GM21381 (cell line): ENCODE data around the gene RAI2.
A peak's percentile ranks its signal among the peaks of the same experiment; 100 is the strongest.
"Not testable (repeated sequence)": the region's sequence is repeated elsewhere in the genome, so short reads cannot be mapped to it uniquely, and the experiment has no call there.

Experiments
- ATAC-seq: cut with Tn5 transposase; IDR thresholded peaks from one replicate; pipeline ENCODE4 v1.9.1; 2021; ENCODE audit warnings: mild to moderate bottlenecking, moderate library complexity; ENCODE audit not compliant: unreplicated experiment

The RAI2 gene

DNA sequence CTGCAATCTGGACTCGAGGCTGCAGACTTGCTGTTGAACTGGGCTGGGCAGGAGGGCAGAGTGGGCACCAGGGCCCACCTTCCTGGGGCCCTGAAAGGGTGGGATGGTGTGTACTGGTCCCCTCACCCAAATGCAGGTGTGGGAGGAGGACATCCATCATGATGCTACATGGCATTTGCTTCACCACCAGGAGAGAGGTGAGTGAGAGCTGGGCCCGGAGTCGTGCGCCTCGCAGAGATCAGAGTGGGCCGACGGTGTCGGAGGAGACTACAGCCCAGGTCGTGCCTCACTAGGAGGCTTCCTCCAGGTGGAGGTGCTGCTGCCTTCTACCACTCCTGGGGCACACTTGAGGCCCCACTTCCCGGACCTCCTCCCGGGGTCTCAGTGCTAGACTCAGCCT is 73.5 kb downstream of the RAI2 start:
- ATAC-seq, result no peak

DNA sequence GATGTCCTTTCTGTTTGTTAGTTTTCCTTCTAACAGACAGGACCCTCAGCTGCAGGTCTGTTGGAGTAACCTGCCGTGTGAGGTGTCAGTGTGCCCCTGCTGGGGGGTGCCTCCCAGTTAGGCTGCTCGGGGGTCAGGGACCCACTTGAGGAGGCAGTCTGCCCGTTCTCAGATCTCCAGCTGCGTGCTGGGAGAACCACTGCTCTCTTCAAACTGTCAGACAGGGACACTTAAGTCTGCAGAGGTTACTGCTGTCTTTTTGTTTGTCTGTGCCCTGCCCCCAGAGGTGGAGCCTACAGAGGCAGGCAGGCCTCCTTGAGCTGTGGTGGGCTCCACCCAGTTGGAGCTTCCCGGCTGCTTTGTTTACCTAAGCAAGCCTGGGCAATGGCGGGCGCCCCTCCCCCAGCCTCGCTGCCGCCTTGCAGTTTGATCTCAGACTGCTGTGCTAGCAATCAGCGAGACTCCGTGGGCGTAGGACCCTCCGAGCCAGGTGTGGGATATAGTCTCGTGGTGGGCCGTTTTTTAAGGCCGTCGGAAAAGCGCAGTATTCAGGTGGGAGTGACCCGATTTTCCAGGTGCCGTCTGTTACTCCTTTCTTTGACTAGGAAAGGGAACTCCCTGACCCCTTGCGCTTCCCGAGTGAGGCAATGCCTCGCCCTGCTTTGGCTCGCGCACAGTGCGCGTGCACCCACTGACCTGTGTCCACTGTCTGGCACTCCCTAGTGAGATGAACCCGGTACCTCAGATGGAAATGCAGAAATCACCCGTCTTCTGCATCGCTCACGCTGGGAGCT is 74.3 kb downstream of the RAI2 start:
- not testable (repeated sequence) for ATAC-seq

DNA sequence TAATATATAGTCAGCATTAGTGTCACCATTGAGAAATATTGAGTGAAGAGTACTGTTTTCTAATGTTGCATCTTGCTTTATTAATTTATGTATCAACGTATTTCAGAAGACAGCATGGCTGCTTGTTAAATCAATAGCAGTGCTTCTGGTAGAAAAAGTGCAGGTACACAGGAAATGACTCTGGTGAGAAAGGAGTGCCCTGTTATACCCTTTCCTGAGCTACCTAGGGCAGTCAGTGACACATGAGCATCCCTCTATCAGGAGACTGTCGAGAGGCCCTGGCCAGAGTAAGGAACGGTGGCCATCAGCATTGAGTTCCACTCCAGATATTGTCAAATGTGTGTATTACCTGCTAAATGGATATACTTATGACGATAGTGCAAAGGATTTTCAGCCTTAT is 81.7 kb downstream of the RAI2 start:
- ATAC-seq, result no peak

DNA sequence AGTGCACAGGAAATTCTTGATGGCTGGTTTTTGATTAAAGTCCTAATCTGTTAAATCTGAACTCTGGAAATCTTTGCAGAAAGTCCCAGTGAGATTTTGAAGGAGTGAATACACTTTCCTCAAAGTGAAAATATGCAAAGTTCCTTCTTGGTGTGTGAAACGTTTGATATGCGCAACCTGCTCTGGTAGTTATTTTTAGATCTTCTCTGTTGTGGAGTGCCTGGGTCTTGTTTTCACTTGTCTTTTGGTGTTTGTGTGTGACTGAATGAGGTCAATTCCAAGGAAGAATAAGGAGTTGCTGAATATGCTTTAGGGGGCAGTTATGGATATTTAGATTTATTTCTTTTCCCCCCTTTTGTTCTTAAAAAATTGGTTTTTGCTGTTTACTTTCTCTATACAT is 82.1 kb downstream of the RAI2 start:
- no peak for ATAC-seq

DNA sequence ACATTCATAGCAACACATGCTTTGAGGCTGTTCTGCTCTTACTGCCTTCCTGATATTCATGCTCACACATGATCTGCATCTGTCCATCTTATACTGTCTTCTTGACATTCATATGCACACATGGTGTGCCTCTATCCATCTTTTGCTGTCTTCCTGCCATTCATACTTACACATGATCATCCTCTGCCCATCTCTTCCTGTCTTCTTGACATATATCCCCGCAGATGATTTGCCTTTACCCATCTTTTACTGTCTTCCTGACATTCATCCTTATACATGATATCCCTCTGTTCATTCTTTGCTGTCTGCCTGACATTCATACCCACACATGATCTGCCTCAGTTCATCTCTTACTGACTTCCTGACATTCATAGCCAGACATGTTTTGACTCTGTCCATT is 87.0 kb downstream of the RAI2 start:
- ATAC-seq, result no peak

DNA sequence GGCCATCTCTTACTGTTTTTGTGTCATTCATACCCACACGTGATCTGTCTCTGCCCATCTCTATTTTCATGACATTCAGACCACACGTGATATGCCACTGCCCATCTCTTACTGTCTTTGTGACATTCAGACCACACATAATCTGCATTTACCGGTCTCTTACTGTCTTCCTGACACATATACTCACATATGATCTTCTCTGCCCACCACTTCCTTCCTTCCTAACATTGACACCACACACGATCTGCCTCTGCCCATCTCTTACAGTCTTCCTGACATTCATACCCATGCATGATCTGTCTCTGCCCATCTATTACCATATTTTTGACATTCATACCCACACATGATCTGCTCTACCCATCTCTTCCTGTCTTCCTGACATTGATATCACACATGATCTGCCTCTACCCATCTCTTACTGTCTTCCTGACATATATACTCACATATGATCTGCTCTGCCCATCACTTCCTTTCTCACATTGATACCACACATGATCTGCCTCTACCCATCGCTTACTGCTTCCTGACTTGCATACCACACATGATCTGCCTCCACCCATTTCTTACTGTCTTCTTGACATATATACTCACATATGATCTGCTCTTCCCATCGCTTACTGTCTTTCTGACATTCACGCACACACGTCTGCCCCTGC is 87.7 kb downstream of the RAI2 start:
- no peak for ATAC-seq

DNA sequence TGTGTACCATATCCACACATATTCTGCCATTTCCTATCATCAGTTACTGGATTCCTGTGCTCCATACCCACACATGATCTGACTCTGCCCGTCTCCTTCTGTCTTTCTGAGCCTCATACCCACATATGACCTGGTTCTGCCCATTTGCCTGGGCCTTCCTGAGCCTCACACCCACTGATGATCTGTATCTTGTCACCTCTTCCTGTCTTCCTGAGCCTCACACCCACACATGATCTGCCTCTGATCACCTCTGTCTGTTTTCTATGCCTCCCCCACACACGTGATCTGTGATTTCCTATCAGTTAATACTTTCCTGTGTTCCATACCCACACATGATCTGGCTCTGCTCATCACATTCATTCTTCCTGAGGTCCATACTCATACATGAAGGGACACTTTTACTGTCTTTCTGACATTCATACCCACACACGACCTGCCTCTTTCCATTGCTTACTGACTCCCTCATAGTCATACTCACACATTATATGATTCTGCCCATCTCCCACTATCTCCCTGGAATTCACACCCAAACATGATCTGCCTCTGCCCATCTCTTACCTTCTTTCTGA is 91.3 kb downstream of the RAI2 start:
- no peak for ATAC-seq

DNA sequence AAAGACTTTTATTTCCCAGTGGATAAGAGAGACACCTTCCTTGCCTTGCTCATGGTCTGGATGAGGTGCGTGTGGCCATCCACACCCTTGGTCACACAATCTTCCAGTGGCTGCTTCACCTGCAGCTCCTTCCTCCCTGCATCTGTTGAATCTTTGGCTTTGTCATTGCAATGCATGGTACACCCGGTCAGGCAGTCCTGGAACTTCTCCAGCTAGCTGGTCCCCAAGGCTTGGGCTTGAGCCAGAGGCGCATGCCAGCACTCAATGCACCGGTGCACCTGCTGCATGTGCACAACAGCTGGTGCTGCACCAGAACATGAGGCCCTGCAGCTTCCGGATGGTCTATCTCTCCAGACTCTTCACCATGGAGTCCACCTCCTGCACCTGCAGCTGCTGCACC is 92.1 kb downstream of the RAI2 start:
- ATAC-seq, result no peak

DNA sequence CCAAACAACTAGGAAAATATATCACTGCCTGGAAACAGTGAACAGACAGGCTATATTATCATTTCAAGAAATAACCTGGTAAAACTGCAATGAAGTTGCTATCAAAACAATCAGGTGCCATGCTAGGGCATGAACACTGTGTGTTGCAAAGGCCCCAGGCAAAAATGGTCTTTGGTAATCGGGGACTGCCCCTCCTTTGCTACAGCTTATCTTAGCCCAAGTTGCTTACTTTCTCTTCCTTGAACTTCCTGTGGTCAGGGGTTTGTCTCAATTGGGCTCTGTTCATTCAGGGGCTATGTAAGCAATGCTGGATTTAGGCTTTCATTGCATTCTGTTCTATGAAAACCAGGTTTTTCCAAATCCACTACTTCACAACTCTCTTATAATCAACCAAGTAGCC is 93.4 kb downstream of the RAI2 start:
- ATAC-seq, result no peak

DNA sequence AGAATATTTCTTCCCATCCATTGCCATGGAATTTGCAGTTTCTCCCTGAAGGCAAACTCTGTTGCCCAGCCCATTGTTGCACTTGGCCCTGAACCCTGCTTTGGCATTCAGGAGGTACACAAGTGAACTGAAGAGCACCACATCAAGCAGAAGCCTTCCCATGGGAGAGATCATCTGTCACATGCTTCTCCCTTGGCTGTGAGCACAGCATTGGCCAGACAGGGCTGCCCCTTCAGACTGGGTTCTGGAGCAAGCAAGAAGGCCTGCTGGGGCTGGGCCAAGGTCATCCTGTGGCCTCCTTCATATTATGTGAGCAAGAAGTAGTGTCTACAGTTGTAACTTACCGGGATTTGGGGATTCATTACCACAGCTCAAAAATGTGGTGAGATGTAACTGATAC is 101.1 kb downstream of the RAI2 start:
- ATAC-seq, result no peak

DNA sequence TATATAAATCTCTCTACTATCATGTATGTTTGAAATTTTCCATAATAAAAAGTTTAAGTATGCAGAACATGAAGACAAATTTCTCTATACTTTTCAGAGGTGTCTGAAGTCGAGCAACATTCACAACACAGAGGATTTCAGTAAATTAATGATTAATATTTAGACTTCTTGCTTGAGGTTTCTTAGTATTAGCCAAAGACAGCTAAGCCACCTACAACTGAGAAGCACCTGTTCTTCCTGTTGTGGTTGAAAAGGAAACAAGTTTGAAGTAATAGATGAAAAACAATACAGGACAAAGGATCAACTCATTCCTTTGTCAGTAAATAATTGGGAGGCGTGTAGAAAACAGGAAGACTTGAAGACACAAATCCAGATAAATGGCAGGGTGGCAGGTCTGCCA is 102.7 kb downstream of the RAI2 start:
- peak; percentile 94 for ATAC-seq

DNA sequence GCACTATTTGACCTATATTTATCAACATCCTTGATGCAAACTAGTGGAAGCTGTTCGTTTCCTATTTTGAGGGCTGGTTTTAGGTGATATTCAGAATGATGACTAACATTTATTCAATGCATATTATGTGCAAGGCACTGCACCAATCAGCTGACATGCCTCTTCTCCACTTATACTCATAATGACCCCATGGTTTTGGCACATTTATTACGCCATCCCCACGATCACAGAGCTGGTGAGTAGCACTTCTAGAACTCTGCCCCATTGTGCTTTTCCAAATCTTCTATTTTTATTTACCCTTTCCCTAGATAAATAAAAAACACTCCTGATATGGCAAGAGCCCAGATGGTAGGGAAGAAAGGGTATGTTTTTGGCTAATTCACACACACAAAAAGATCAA is 110.7 kb downstream of the RAI2 start:
- no peak for ATAC-seq
